ENCODE results near the gene ATAD3B.
"Not testable (repeated sequence)": the region's sequence is repeated elsewhere in the genome, so short reads cannot be mapped to it uniquely, and the experiment has no call there.

ATAD3B gene

DNA sequence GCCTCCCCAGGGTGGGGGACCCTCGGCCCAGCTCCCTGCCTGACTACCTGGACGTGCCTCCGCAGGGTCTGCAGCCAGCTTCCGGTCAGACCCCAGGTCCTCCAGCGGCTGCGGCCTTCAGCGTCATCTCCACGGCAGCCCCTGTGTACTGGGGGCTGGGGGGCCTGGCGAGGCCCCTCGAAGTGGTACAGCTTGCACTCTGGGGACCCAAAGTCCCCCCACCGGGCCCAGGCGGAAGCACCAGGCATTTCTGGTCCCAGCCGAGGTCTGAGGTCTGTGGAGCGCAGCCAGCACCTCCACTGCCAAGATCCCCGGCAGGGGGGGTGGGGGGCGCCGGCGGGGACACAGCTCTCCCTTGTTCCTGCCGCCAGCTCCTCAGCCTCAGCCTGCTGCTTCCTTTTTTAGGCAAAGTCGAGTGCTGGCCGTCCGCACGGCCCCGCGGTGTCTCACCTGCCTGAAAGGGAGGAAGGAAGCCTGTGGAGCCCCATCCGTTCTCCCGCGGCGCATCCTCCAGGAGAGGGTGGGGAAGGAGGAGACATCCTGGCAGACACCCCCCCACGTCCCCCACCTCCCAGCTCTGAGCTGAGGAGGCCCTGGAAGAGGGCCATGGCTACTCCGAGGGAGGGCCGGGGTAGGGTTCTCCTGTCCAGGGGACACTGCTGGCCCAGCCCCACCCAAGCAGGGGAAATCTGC is 37.3 kb upstream of the ATAD3B start:
- DNase-seq: no peak

DNA sequence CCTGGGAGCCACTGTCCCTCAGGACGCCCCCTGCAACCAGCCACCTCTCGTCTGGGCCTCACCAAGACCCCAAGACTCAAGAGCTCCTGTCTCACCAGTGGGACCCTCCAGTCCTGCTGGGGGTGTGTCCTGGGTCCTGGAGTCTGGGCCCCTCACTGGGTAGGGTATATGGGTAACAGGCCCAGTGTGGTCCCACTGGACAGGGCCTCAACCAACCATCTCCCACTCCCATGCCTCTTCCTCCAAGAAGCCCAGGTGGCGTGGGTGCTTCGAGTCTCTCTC is 36.8 kb upstream of the ATAD3B start:
- DNase-seq: no peak

DNA sequence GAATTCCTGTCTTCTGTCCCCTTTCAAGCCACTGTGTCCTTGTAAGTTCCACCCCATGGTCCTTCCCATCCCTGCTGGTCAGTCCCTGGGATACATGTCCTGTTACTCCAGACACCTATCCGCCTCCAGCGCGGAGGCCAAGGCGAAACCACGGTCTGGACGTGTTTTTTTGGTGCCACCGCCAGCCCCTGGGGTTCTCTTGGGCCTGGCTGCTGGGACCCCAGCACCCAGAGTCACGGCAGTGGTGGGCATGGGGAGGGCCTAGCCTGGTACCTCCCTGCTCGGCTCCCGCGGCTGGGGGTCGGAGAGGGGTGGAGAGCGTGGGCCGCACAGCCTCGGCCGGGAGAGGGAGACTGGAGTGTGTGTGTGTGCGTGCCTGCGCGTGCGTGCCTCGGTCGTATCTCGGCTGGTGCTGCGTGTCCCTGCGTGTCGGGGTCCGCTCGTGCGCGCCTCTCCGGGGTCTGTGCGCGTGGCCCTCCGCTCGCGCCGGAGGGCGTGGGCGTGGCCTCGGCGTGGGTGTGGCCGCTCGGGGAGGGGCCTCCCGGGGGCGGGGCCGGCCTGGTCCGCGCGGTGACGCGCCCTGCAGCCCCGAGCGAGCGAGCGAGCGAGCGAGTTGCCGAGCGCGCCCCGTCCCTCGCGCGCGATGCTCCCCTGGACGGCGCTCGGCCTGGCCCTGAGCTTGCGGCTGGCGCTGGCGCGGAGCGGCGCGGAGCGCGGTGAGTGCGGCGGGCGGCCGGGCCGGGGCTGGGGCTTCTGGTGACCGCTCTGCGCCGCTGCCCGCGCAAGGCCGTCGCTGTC is 36.3 kb upstream of the ATAD3B start, which contains the start of gene VWA1:
Gene VWA1 (plus strand): TSS at position 585 of the 798 bp plus-strand sequence. CDS start 59 bp downstream, at position 644.
- DNase-seq: no peak

DNA sequence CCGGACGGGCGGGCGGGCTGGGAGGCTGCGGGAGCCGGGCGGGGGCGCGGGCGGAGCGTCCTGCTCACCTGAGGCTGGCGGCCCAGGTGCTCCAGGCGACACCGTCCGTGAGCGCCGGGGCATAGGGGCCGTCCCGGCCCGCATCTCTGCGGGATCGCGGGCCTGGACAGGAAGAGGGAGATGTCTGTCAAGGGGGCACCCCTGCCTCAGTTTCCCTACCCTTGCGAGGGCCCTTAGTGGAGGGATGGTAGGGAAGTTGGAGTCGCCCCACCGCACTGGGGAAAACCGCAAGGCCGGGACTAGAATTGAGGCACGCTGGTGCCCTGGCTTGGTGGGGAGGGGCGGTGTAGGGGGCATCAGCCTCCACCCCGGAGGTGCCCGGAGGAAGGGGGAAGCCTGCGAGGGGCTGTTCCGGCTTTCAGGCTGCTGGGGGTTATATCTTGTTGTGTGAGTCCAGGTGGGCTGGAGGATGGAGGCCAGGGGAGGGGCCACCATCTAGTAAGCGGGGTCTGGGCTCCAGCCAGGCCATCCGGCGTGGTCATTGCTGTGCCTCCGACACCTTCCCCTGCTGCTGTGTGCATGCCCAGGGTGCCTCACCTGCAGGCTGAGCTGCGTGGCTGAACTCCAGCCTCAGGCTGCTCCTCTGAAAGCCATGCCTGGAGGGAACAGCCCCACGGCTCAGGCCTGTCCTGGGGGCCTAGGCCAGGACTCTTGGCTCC is 35.5 kb upstream of the ATAD3B start:
- no peak for DNase-seq

GRCh38 chr1:1436630-1437032 is 34.9 kb upstream of the ATAD3B start:
- DNase-seq: no peak

DNA sequence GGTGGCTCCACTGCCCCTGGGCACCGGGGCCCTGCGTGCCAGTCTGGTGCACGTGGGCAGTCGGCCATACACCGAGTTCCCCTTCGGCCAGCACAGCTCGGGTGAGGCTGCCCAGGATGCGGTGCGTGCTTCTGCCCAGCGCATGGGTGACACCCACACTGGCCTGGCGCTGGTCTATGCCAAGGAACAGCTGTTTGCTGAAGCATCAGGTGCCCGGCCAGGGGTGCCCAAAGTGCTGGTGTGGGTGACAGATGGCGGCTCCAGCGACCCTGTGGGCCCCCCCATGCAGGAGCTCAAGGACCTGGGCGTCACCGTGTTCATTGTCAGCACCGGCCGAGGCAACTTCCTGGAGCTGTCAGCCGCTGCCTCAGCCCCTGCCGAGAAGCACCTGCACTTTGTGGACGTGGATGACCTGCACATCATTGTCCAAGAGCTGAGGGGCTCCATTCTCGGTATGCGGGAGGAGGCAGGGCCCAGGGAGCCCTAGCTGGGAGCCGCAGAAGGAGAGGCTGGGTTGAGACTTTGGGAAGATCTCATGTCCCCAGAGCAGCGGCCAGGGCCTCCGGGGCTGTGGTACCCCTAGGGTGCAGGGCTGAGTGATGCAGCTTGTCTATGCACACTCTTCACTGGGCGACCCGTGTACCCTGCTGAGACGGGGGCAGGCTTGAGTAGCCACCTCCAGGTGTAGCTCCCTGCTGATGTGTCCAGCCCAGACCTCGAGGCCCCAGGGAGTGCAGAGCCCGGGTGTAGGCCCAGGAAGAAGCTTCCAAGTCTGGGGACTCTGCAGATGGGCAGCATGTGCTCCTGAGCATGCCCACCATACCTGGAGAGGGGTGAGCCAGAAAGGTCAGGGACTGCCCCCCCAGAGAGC is 34.3 kb upstream of the ATAD3B start:
- DNase-seq: no peak

GRCh38 chr1:1437904-1438376 is 33.6 kb upstream of the ATAD3B start:
- no peak for DNase-seq

GRCh38 chr1:1438531-1439381 is 32.8 kb upstream of the ATAD3B start:
- no peak for DNase-seq

DNA sequence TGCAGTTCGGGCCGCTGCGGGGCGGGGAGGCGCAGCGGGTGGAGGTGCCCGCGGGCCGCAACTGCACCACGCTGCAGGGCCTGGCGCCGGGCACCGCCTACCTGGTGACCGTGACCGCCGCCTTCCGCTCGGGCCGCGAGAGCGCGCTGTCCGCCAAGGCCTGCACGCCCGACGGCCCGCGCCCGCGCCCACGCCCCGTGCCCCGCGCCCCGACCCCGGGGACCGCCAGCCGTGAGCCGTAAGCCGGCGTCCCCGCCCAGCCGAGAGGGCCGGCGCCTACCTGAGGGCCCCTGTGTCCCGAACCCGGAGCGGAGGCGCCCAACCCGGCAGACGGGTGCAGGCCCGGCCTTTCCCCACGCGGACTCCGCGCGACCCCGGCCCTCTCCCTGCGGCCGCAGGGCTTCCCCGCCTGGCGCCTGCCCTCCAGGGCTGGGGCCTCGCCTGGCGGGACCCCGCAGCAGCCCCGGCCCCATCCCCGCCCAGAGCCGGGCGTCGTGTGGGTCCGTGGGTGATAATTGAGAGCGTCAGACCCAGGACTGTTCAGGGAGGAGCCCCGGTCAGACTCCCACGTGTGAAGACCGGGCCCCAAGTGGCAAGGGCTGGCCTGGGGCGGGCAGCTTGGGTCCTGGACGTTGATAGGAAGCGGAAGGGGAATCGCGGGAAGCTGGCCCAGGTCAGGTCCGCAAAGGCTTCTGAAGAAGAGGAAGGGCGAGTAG is 31.9 kb upstream of the ATAD3B start:
- no peak for DNase-seq

- no peak for DNase-seq
Observed at GRCh38 chr1:1440262-1441001, 31.1 kb upstream of the ATAD3B start.

GRCh38 chr1:1441002-1441888 is 30.3 kb upstream of the ATAD3B start:
- no peak for DNase-seq

DNA sequence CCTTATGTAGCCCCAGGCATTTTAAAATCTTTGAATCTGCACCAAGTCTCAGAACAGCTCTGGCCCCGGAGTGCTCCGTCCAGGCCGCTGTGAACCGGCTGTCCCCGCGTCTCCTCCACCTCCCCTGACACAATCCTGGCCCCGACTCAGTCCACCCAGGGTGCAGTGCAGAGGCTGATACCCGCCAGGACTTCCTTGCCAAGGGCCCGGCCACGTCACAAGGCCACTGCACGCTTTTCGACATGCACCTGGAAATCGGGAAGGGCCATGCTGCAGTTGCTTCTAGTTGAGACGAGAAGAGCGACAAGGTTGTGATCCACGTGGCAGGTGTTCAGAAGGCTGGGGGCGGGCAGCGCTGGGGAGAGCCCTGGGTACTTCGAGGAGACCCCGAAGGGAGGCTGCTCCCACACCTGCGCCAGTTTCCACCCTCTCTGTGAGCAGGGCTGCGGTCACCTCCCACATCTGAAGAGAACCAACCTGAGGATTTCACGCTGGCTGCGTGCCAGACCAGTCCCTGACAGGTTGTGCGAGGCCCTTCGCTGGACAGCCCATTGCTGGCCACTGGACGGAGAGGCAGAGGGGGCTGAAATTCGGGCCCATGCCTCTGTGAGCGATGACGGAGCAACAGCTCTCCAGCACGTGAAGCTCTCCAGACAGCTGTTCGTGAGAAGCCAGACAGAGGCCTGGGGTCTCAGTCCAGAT is 29.3 kb upstream of the ATAD3B start:
- DNase-seq: no peak

GRCh38 chr1:1446631-1447030 is 24.9 kb upstream of the ATAD3B start:
- not testable (repeated sequence) for DNase-seq

DNA sequence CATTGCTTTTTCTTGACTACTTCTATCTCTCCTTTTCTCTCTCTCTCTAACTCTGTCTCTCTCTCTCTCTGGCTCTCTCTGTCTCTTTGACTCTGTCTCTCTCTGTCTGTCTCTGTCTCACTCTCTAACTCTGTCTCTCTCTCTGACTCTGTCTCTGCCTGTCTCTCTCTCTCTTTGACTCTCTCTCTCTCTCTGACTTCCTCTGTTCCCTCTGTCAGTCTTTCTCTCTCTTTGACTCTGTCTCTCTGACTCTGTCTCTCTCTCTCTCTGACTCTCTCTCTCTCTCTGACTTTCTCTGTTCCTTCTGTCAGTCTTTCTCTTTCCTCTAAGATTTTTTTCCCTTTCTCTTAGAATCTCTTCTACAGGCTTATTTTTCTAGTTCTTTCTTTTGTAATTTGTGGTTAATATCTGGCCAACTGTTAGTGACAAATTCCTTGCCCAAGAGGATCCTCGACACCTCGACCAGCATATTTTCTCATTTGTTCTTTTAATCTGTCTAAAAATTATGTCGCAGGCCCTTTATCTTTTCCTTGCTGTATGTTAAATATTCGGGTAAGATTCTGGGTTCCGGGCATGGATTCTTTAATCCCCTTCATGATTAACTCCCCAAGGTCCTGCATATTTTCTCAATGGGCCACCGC is 22.3 kb upstream of the ATAD3B start, which contains the start of gene ATAD3C:
Gene ATAD3C (plus strand): TSS at position 591 of the 641 bp plus-strand sequence. CDS start 995 bp downstream, outside the sequence.
- DNase-seq: no peak

- not testable (repeated sequence) for DNase-seq
Observed at GRCh38 chr1:1450616-1451015, 20.9 kb upstream of the ATAD3B start.

GRCh38 chr1:1451696-1452364 is 19.7 kb upstream of the ATAD3B start:
- no peak for DNase-seq

DNA sequence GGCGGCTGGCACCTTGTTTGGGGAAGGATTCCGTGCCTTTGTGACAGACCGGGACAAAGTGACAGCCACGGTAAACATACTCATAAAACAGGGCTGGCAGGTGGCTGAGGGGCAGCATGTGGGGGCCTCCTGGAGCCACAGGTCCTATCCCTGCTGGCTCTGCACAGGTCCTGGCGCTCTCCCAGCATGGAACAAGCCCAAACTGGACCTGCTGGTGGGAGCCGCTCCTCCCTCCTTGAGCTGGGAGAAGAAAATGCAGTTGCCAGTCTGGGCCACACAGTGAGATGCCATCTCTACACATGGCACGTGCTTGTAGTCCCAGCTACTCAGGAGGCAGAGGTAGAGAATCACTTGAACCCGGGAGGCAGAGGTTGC is 19.2 kb upstream of the ATAD3B start:
- DNase-seq: not testable (repeated sequence)

Data from NCI-H1417 treated with DMSO at 0.1 percent for 48 hours (cell line).